Adrenal gland (tissue), 12 donors: ENCODE data around the gene TMC1. TPM values are rescaled to one million over a fixed set of nuclear protein-coding genes. Genes with fewer than 3 reads are reported as not detected.

Experiments used
- DNase-seq, 7 donors: peaks; one replicate each; pipeline ENCODE4 v3.0.0-alpha.2; 2019 to 2020
- H3K27ac ChIP-seq, 5 donors: fragments of 200-600 bp; sonication (generic) in 4 of 5; 1 replicate in 3 of 5; 2 replicates in 2 of 5; pipeline versions ENCODE4 v1.5.1 to v1.8.0; 2016 to 2020; ENCODE audit warnings: mild to moderate bottlenecking in 1 of 5
- H3K27me3 ChIP-seq: fragments of 200-600 bp; 2 replicates; pipeline ENCODE4 v1.8.0; 2021
- H3K36me3 ChIP-seq, 2 donors: fragments of 200-600 bp; replicated peaks in 1 of 2; 1 replicate in 1 of 2; 2 replicates in 1 of 2; pipeline versions ENCODE4 v1.5.1 to v1.8.0; 2018 to 2022
- H3K4me1 ChIP-seq, 2 donors: fragments of 200-600 bp; replicated peaks in 1 of 2; 1 replicate in 1 of 2; 2 replicates in 1 of 2; pipeline versions ENCODE4 v1.5.1 to v1.8.0; 2018 to 2021
- H3K4me3 ChIP-seq, 4 donors: fragments of 200-600 bp; sonication (generic) in 3 of 4; one replicate each; pipeline ENCODE4 v1.5.1; 2016 to 2018
- H3K9me3 ChIP-seq, 3 donors: fragments of 200-600 bp; sonication (generic) in 1 of 3; replicated peaks in 1 of 3; 1 replicate in 2 of 3; 2 replicates in 1 of 3; pipeline versions ENCODE4 v1.5.1 to v1.8.0; 2016 to 2021
- CTCF ChIP-seq, 6 experiments: fragments of 450-650 bp in 4 of 6; fragments of 200-600 bp in 2 of 6; sonication (generic) in 1 of 6; IDR thresholded peaks; 1 replicate in 5 of 6; 2 replicates in 1 of 6; pipeline versions ENCODE4 v1.5.1 to v1.8.0; 2016 to 2021; ENCODE audit warnings: antibody characterized with exemption in 6 of 6, mild to moderate bottlenecking in 2 of 6, moderate library complexity in 1 of 6
- POLR2A ChIP-seq, 2 donors: fragments of 450-650 bp; IDR thresholded peaks; one replicate each; pipeline ENCODE4 v1.6.1; 2017; ENCODE audit warnings: antibody characterized with exemption in 2 of 2, mild to moderate bottlenecking in 2 of 2, moderate library complexity in 1 of 2
- WGBS, 4 donors: extraction: QIAGEN DNeasy Blood & Tissue Kit in 2 of 4; methylation state at CpG; one replicate each; pipeline versions ENCODE4 v1.1.5 to v1.1.7; 2013 to 2017; 5-methylcytosine and 5-hydroxymethylcytosine counted together
- intact Hi-C, 2 donors: fragments of 100-400 bp; cut with DNase I; formaldehyde crosslinking; loops; one replicate each; pipeline versions ENCODE4 v1.14.1 to v1.15.0; 2022 to 2023
- polyA plus RNA-seq, 3 donors: library from polyadenylated mRNA; stranded (reverse); fragments of 200-250 nt in 2 of 3; fragments of 350-450 nt in 1 of 3; fragmentation: Illumina TruSeq in 1 of 3; extraction: RNeasy Lipid Tissue Mini Kit (QIAGEN cat#74804) in 1 of 3; gene quantifications; one replicate each; pipeline ENCODE4 v1.2.3, GENCODE V29; 2013 to 2014
- total RNA-seq, 9 donors: library from RNA; depleted of rRNA in 4 of 9; stranded (reverse); fragments of >200 nt in 4 of 9; fragments of 120-200 nt in 1 of 9; fragmentation: NEBNext Ultra II Directional in 1 of 9; extraction: Animal tissue kit (Norgen Biotek cat#: 25700) in 1 of 9; gene quantifications; one replicate each; pipeline versions ENCODE4 v1.1.0 to v1.2.4, GENCODE V29; 2013 to 2023
- donor health status: healthy with polysubstance abuse.
- donor health status: Bipolar disorder and iron deficiency.
- donor health status: DM: yes; HTN: yes; CAD: no.
- donor health status: DM: no; HTN: no; CAD: no.
- donor health status: DM: no; HTN: no; CAD: no.
- donor health status: DM: yes; HTN: yes; CAD: no.

The TMC1 gene
- total and polyA plus RNA-seq, 12 donors = 0.22 to 1.5 (median 0.50) TPM; not detected in 7

GRCh38 chr9:72526901-72527800 lies 5.7 kb downstream of the TMC1 start:
- peak overlapping the region; percentile 2 to 80 (median 63) for H3K27ac ChIP-seq
- H3K27me3 ChIP-seq = no peaks in the 10 kb centered on the region
- peak; percentile 82 to 93 (median 90) for DNase-seq
- TF ChIP-seq CTCF (IDR thresholded peaks at IDR 0.05) (no peak), POLR2A (IDR thresholded peaks at IDR 0.05) (peak in 1 of 2 donors; percentile 84)
- WGBS, 4 donors = 16 to 20% (median 18%) methylated on average over 16 to 19 of the region's 19 CpGs
- H3K4me3 ChIP-seq = peak overlapping the region in 1 of 4 donors; percentile 19
- H3K4me1 ChIP-seq = peaks cover 15 to 32% of the 10 kb centered on the region in 2 donors
- intact Hi-C loops = loop anchor here in 1 of 2 donors (10.0 kb wide), 1 partner anchor 48 kb away; no protein-coding TSS in a partner anchor
- H3K9me3 ChIP-seq = no peaks in the 10 kb centered on the region
- H3K36me3 ChIP-seq = no peaks in the 10 kb centered on the region

- intact Hi-C loops = loop anchor here in 1 of 2 donors (10.0 kb wide), 1 partner anchor 47 kb away; no protein-coding TSS in a partner anchor
- TF ChIP-seq CTCF (IDR thresholded peaks at IDR 0.05) (no peak), POLR2A (IDR thresholded peaks at IDR 0.05) (no peak)
- Histone ChIP-seq H3K27ac (peak overlapping the region; percentile 2 to 80 (median 63)), H3K4me1 (peaks cover 15 to 32% of the 10 kb centered on the region in 2 donors), H3K27me3 (no peaks in the 10 kb centered on the region), H3K36me3 (no peaks in the 10 kb centered on the region), H3K9me3 (no peaks in the 10 kb centered on the region), H3K4me3 (peak overlapping the region in 1 of 4 donors; percentile 19)
- no peak for DNase-seq
- 14 to 24% (median 18%) methylated on average over 5 of the region's 5 CpGs for WGBS, 4 donors
Observed at GRCh38 chr9:72527801-72528195, 6.4 kb downstream of the TMC1 start.

GRCh38 chr9:72529531-72529930 lies 8.1 kb downstream of the TMC1 start:
- TF ChIP-seq CTCF (IDR thresholded peaks at IDR 0.05) (no peak), POLR2A (IDR thresholded peaks at IDR 0.05) (no peak)
- intact Hi-C loops = loop anchor here in 1 of 2 donors (10.0 kb wide), 1 partner anchor 45 kb away; no protein-coding TSS in a partner anchor
- no peaks in the 10 kb centered on the region for H3K36me3 ChIP-seq
- no peak overlapping the region for H3K4me3 ChIP-seq
- no peak overlapping the region for H3K27ac ChIP-seq
- WGBS, 4 donors = 22 to 31% (median 26%) methylated on average over 1 of the region's 1 CpG
- no peaks in the 10 kb centered on the region for H3K27me3 ChIP-seq
- H3K4me1 ChIP-seq = peaks cover 15 to 32% of the 10 kb centered on the region in 2 donors
- no peak for DNase-seq
- no peaks in the 10 kb centered on the region for H3K9me3 ChIP-seq

- Histone ChIP-seq H3K9me3 (no peaks in the 10 kb centered on the region), H3K4me1 (no peaks in the 10 kb centered on the region), H3K27ac (no peak overlapping the region), H3K4me3 (no peak overlapping the region), H3K36me3 (no peaks in the 10 kb centered on the region), H3K27me3 (no peaks in the 10 kb centered on the region)
- TF ChIP-seq CTCF (IDR thresholded peaks at IDR 0.05) (no peak), POLR2A (IDR thresholded peaks at IDR 0.05) (no peak)
- no peak for DNase-seq
- intact Hi-C loops = no loop called here
- 49 to 85% (median 60%) methylated on average over 1 of the region's 1 CpG for WGBS, 4 donors
Observed at GRCh38 chr9:72533322-72533721, 11.9 kb downstream of the TMC1 start.
